A673 (cell line): ENCODE results near the gene ANKRD2. TPM values are rescaled to one million over a fixed set of nuclear protein-coding genes. Genes with fewer than 3 reads are reported as not detected.

Experiments
- BruUV-seq: library from RNA; stranded (reverse); fragments of 400-500 nt; replicated peaks from 2 replicates; lab custom pipeline; 2021; lab: Mats Ljungman, UMichigan
- CTCF ChIA-PET: fragments of 300-600 bp; sonication (Branson Sonifier 250); formaldehyde crosslinking; loops from one replicate; lab custom pipeline; 2022; ENCODE audit warnings: antibody characterized with exemption; lab: Charles Lee
- POLR2A ChIA-PET: fragments of 300-600 bp; sonication (Branson Sonifier 250); formaldehyde crosslinking; loops from one replicate; lab custom pipeline; 2022; ENCODE audit warnings: antibody characterized with exemption; ENCODE audit not compliant: low non-redundant PET; lab: Charles Lee
- DNase-seq: peaks from one replicate; pipeline ENCODE4 v3.0.0-alpha.2; 2015; ENCODE audit warnings: low spot score
- H3K27ac ChIP-seq: fragments of 200-600 bp; sonication (generic); 2 replicates; pipeline ENCODE4 v1.5.1; 2016; ENCODE audit warnings: mixed run types, low read depth, mild to moderate bottlenecking, mixed read lengths, antibody characterized with exemption, low read length; ENCODE audit not compliant: poor library complexity, severe bottlenecking
- H3K27me3 ChIP-seq: fragments of 200-600 bp; sonication (generic); replicated peaks from 2 replicates; pipeline ENCODE4 v1.6.1; 2017; ENCODE audit warnings: mixed run types, low read depth, mild to moderate bottlenecking, mixed read lengths, antibody characterized with exemption, low read length; ENCODE audit not compliant: insufficient read depth, poor library complexity
- H3K36me3 ChIP-seq: fragments of 200-600 bp; sonication (generic); 2 replicates; pipeline ENCODE4 v1.6.1; 2016; ENCODE audit warnings: mixed run types, mild to moderate bottlenecking, mixed read lengths, antibody characterized with exemption, low read length; ENCODE audit not compliant: insufficient read depth, poor library complexity, severe bottlenecking
- H3K4me1 ChIP-seq: fragments of 200-600 bp; sonication (generic); 2 replicates; pipeline ENCODE4 v1.6.1; 2017; ENCODE audit warnings: mixed run types, mild to moderate bottlenecking, mixed read lengths, antibody characterized with exemption, low read length; ENCODE audit not compliant: insufficient read depth, poor library complexity, severe bottlenecking
- H3K4me3 ChIP-seq: fragments of 200-600 bp; sonication (generic); 2 replicates; pipeline ENCODE4 v1.5.1; 2016; ENCODE audit warnings: low read depth, mixed run types, mild to moderate bottlenecking, mixed read lengths, low read length; ENCODE audit not compliant: poor library complexity, severe bottlenecking
- H3K9me3 ChIP-seq: fragments of 200-600 bp; sonication (generic); 2 replicates; pipeline ENCODE4 v1.6.1; 2016; ENCODE audit warnings: mixed run types, low read depth, mild to moderate bottlenecking, mixed read lengths, antibody characterized with exemption, low read length; ENCODE audit not compliant: poor library complexity, severe bottlenecking
- EZH2 ChIP-seq: fragments of 200-600 bp; sonication (generic); IDR thresholded peaks from 2 replicates; pipeline ENCODE4 v1.6.1; 2017; ENCODE audit warnings: borderline replicate concordance, low read depth, mild to moderate bottlenecking, mixed read lengths, antibody characterized with exemption, low read length; ENCODE audit not compliant: poor library complexity, severe bottlenecking
- intact Hi-C: fragments of 100-400 bp; cut with micrococcal nuclease; formaldehyde crosslinking; loops from one replicate; pipeline ENCODE4 v1.10.0; 2022; ENCODE audit not compliant: unreplicated experiment
- total RNA-seq: library from RNA; stranded (reverse); gene quantifications from 2 replicates; pipeline ENCODE4 v1.2.3, GENCODE V29; 2021
- TF ChIP-seq, protein P1 (sequence below): fragments of 300-800, 200-600 bp; sonication (generic); conservative IDR thresholded peaks from 2 replicates; pipeline ENCODE4 v1.5.1; 2017; ENCODE audit warnings: low read depth, mild to moderate bottlenecking, antibody characterized with exemption, low read length, moderate library complexity, mixed read lengths

Gene ANKRD2
- total RNA-seq, 1 experiment from 2014 or later: not detected

GRCh38 chr10:97584798-97585438 is 12.3 kb downstream of the ANKRD2 start:
- ChIA-PET CTCF (no interaction called here), POLR2A (no interaction called here)
- Histone ChIP-seq H3K27me3 (no peaks in the 10 kb centered on the region), H3K9me3 (no peaks in the 10 kb centered on the region), H3K4me1 (no peaks in the 10 kb centered on the region), H3K4me3 (no peak overlapping the region), H3K27ac (no peak overlapping the region), H3K36me3 (no peaks in the 10 kb centered on the region)
- no TSS peak for BruUV-seq
- no peak for DNase-seq
- TF ChIP-seq, protein P1, sequence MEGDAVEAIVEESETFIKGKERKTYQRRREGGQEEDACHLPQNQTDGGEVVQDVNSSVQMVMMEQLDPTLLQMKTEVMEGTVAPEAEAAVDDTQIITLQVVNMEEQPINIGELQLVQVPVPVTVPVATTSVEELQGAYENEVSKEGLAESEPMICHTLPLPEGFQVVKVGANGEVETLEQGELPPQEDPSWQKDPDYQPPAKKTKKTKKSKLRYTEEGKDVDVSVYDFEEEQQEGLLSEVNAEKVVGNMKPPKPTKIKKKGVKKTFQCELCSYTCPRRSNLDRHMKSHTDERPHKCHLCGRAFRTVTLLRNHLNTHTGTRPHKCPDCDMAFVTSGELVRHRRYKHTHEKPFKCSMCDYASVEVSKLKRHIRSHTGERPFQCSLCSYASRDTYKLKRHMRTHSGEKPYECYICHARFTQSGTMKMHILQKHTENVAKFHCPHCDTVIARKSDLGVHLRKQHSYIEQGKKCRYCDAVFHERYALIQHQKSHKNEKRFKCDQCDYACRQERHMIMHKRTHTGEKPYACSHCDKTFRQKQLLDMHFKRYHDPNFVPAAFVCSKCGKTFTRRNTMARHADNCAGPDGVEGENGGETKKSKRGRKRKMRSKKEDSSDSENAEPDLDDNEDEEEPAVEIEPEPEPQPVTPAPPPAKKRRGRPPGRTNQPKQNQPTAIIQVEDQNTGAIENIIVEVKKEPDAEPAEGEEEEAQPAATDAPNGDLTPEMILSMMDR: no peak
- no peak for TF ChIP-seq EZH2
- intact Hi-C loops: no loop called here

- no peak overlapping the region for H3K4me3 ChIP-seq
- CTCF ChIA-PET: no interaction called here
- intact Hi-C loops: no loop called here
- no peaks in the 10 kb centered on the region for H3K36me3 ChIP-seq
- POLR2A ChIA-PET: no interaction called here
- BruUV-seq: no TSS peak
- DNase-seq: no peak
- H3K27ac ChIP-seq: no peak overlapping the region
- no peaks in the 10 kb centered on the region for H3K27me3 ChIP-seq
- H3K4me1 ChIP-seq: no peaks in the 10 kb centered on the region
- no peaks in the 10 kb centered on the region for H3K9me3 ChIP-seq
- no peak for TF ChIP-seq EZH2
- TF ChIP-seq, protein P1: no peak
Measured at GRCh38 chr10:97585439-97585811, 12.8 kb downstream of the ANKRD2 start.

- Histone ChIP-seq H3K4me1 (no peaks in the 10 kb centered on the region), H3K4me3 (no peak overlapping the region), H3K36me3 (no peaks in the 10 kb centered on the region), H3K27ac (no peak overlapping the region), H3K9me3 (no peaks in the 10 kb centered on the region), H3K27me3 (no peaks in the 10 kb centered on the region)
- CTCF ChIA-PET: no interaction called here
- TF ChIP-seq EZH2: no peak
- TF ChIP-seq, protein P1: no peak
- no TSS peak for BruUV-seq
- POLR2A ChIA-PET: no interaction called here
- intact Hi-C loops: no loop called here
- DNase-seq: no peak
Measured at GRCh38 chr10:97587183-97587582, 14.6 kb downstream of the ANKRD2 start.
